Tibial artery (tissue), 4 donors: ENCODE data around the gene NFATC4.

Source experiments
- DNase-seq, 2 donors: peaks; one replicate each; pipeline ENCODE4 v3.0.0-alpha.2; 2019
- H3K27ac ChIP-seq, 2 donors: fragments of 200-600 bp; sonication (generic) in 1 of 2; 1 replicate in 1 of 2; 2 replicates in 1 of 2; pipeline ENCODE4 v1.5.1; 2018 to 2019; ENCODE audit warnings: mild to moderate bottlenecking in 1 of 2
- H3K27me3 ChIP-seq, 2 donors: fragments of 200-600 bp; sonication (generic) in 1 of 2; one replicate each; pipeline versions ENCODE4 v1.5.1 to v1.6.0; 2016 to 2019
- H3K36me3 ChIP-seq, 3 donors: fragments of 200-600 bp; sonication (generic) in 2 of 3; one replicate each; pipeline ENCODE4 v1.5.1; 2016 to 2019; ENCODE audit warnings: mild to moderate bottlenecking in 2 of 3
- H3K4me1 ChIP-seq, 4 donors: fragments of 200-600 bp; sonication (generic) in 2 of 4; 1 replicate in 3 of 4; 2 replicates in 1 of 4; pipeline ENCODE4 v1.5.1; 2016 to 2019
- H3K4me3 ChIP-seq, 2 donors: fragments of 200-600 bp; sonication (generic) in 1 of 2; 1 replicate in 1 of 2; 2 replicates in 1 of 2; pipeline ENCODE4 v1.5.1; 2018 to 2019; ENCODE audit warnings: mild to moderate bottlenecking in 2 of 2
- H3K9me3 ChIP-seq, 3 donors: fragments of 200-600 bp; sonication (generic) in 1 of 3; one replicate each; pipeline ENCODE4 v1.5.1; 2016 to 2019
- CTCF ChIP-seq, 2 experiments: fragments of 200-600 bp in 1 of 2; fragments of 450-650 bp in 1 of 2; IDR thresholded peaks; one replicate each; pipeline ENCODE4 v1.5.1; 2017 to 2019; ENCODE audit warnings: antibody characterized with exemption in 2 of 2, mild to moderate bottlenecking in 1 of 2, moderate library complexity in 1 of 2
- intact Hi-C: fragments of 100-400 bp; cut with DNase I; formaldehyde crosslinking; loops from one replicate; pipeline ENCODE4 v1.15.0; 2023; ENCODE audit warnings: low total_unique reads

Gene NFATC4

GRCh38 chr14:24376448-24377070, 8.6 kb downstream of the NFATC4 start:
- intact Hi-C loops, result no loop called here
- H3K9me3 ChIP-seq, result no peaks in the 10 kb centered on the region
- H3K27me3 ChIP-seq, result no peaks in the 10 kb centered on the region
- H3K4me1 ChIP-seq, result peaks cover 0 to 12% (median 8%) of the 10 kb centered on the region in 4 donors
- H3K36me3 ChIP-seq, result peaks cover 23 to 55% (median 41%) of the 10 kb centered on the region in 3 donors
- no peak overlapping the region for H3K27ac ChIP-seq
- no peak for TF ChIP-seq CTCF (IDR thresholded peaks at IDR 0.05)
- DNase-seq, result no peak
- H3K4me3 ChIP-seq, result no peak overlapping the region

GRCh38 chr14:24377126-24377525, 9.1 kb downstream of the NFATC4 start:
- TF ChIP-seq CTCF (IDR thresholded peaks at IDR 0.05), result no peak
- H3K27me3 ChIP-seq, result no peaks in the 10 kb centered on the region
- intact Hi-C loops, result no loop called here
- H3K27ac ChIP-seq, result no peak overlapping the region
- H3K36me3 ChIP-seq, result peaks cover 23 to 55% (median 38%) of the 10 kb centered on the region in 3 donors
- no peak overlapping the region for H3K4me3 ChIP-seq
- peaks cover 0 to 11% (median 7%) of the 10 kb centered on the region in 4 donors for H3K4me1 ChIP-seq
- DNase-seq, result no peak
- H3K9me3 ChIP-seq, result no peaks in the 10 kb centered on the region

- Histone ChIP-seq H3K36me3 (peaks cover 23 to 51% (median 32%) of the 10 kb centered on the region in 3 donors), H3K27me3 (no peaks in the 10 kb centered on the region), H3K27ac (no peak overlapping the region), H3K4me1 (peaks cover 0 to 5% (median 2%) of the 10 kb centered on the region in 4 donors), H3K9me3 (no peaks in the 10 kb centered on the region), H3K4me3 (no peak overlapping the region)
- TF ChIP-seq CTCF (IDR thresholded peaks at IDR 0.05), result no peak
- intact Hi-C loops, result no loop called here
- no peak for DNase-seq
Measured at GRCh38 chr14:24377657-24378056, 9.7 kb downstream of the NFATC4 start.

- TF ChIP-seq CTCF (IDR thresholded peaks at IDR 0.05), result no peak
- peaks cover 0 to 3% (median 0%) of the 10 kb centered on the region in 4 donors for H3K4me1 ChIP-seq
- H3K27me3 ChIP-seq, result peaks cover 0 to 1% of the 10 kb centered on the region in 2 donors
- H3K4me3 ChIP-seq, result no peak overlapping the region
- no peak for DNase-seq
- peaks cover 23 to 44% (median 26%) of the 10 kb centered on the region in 3 donors for H3K36me3 ChIP-seq
- intact Hi-C loops, result no loop called here
- H3K27ac ChIP-seq, result no peak overlapping the region
- H3K9me3 ChIP-seq, result no peaks in the 10 kb centered on the region
Measured at GRCh38 chr14:24378327-24378726, 10.3 kb downstream of the NFATC4 start.

GRCh38 chr14:24378981-24379906, 11.3 kb downstream of the NFATC4 start:
- TF ChIP-seq CTCF (IDR thresholded peaks at IDR 0.05), result no peak
- no peak for DNase-seq
- Histone ChIP-seq H3K4me3 (no peak overlapping the region), H3K36me3 (peaks cover 14 to 35% (median 16%) of the 10 kb centered on the region in 3 donors), H3K4me1 (peaks cover 0 to 3% (median 0%) of the 10 kb centered on the region in 4 donors), H3K27me3 (peaks cover 0 to 3% of the 10 kb centered on the region in 2 donors), H3K9me3 (no peaks in the 10 kb centered on the region), H3K27ac (no peak overlapping the region)
- intact Hi-C loops, result no loop called here
